DND-41 (cell line): ENCODE data around the gene FLT4.

Experiments
- ATAC-seq: fragments of 200-7000 bp; cut with Tn5 transposase; 3 replicates; pipeline ENCODE4 v1.9.1; 2021; ENCODE audit warnings: low read depth; ENCODE audit not compliant: insufficient read depth
- DNase-seq: peaks from one replicate; pipeline ENCODE4 v3.0.0-alpha.2; 2020
- H2AFZ ChIP-seq: 2 replicates; pipeline ENCODE4 v1.6.0; 2012; ENCODE audit warnings: low read depth, low read length
- H3K27ac ChIP-seq: 2 replicates; pipeline ENCODE4 v1.5.1; 2012; ENCODE audit warnings: low read length, inconsistent platforms
- H3K27me3 ChIP-seq: fragments of 200-600 bp; sonication (generic); 2 replicates; pipeline ENCODE4 v1.6.0; 2012; ENCODE audit warnings: low read length, mild to moderate bottlenecking, inconsistent platforms; ENCODE audit not compliant: insufficient read depth, poor library complexity
- H3K36me3 ChIP-seq: 2 replicates; pipeline ENCODE4 v1.5.1; 2012; ENCODE audit warnings: low read length, inconsistent platforms; ENCODE audit not compliant: insufficient read depth
- H3K4me1 ChIP-seq: 2 replicates; pipeline ENCODE4 v1.5.1; 2012; ENCODE audit warnings: mild to moderate bottlenecking, low read length; ENCODE audit not compliant: insufficient read depth
- H3K4me2 ChIP-seq: 2 replicates; pipeline ENCODE4 v1.6.0; 2012; ENCODE audit warnings: mild to moderate bottlenecking, moderate library complexity, low read length, inconsistent platforms; ENCODE audit not compliant: insufficient read depth
- H3K4me3 ChIP-seq, 2 experiments: fragments of 200-600 bp in 1 of 2; shearing (Covaris generic) in 1 of 2; 2 replicates each; pipeline ENCODE4 v1.5.1; 2012 to 2016; ENCODE audit warnings: inconsistent platforms in 2 of 2, low read length in 2 of 2, mild to moderate bottlenecking in 2 of 2, low read depth in 1 of 2, moderate library complexity in 1 of 2
- H3K79me2 ChIP-seq: 2 replicates; pipeline ENCODE4 v1.6.0; 2012; ENCODE audit warnings: low read length, inconsistent platforms; ENCODE audit not compliant: insufficient read depth
- H3K9ac ChIP-seq: 2 replicates; pipeline ENCODE4 v1.6.0; 2012; ENCODE audit warnings: low read depth, mild to moderate bottlenecking, inconsistent platforms, low read length, moderate library complexity
- H3K9me3 ChIP-seq: 2 replicates; pipeline ENCODE4 v1.5.1; 2012; ENCODE audit warnings: low read length, moderate library complexity, mild to moderate bottlenecking, inconsistent platforms; ENCODE audit not compliant: insufficient read depth, severe bottlenecking
- H4K20me1 ChIP-seq: 2 replicates; pipeline ENCODE4 v1.6.0; 2012; ENCODE audit warnings: low read length; ENCODE audit not compliant: insufficient read depth
- EZH2 ChIP-seq: IDR thresholded peaks from 3 replicates; pipeline ENCODE4 v1.6.1; 2012; ENCODE audit warnings: borderline replicate concordance, low read depth, mild to moderate bottlenecking, moderate library complexity, low read length, inconsistent platforms; ENCODE audit not compliant: severe bottlenecking
- TF ChIP-seq, protein P1 (sequence below): IDR thresholded peaks from 2 replicates; pipeline ENCODE4 v1.5.1; 2012; ENCODE audit warnings: borderline replicate concordance, low read length, moderate library complexity, mild to moderate bottlenecking; ENCODE audit not compliant: poor library complexity, severe bottlenecking; ENCODE audit errors: extremely low read depth

Gene FLT4

GRCh38 chr5:180649297-180650039, at the start of gene FLT4:
Gene FLT4 (minus strand): TSS chr5:180649600. CDS start chr5:180649545, 55 bp downstream.
- Histone ChIP-seq H3K79me2 (no peaks in the 10 kb centered on the region), H4K20me1 (peaks cover 17% of the 10 kb centered on the region), H3K4me3 (peak within 1 kb of the TSS; percentile 41 to 70; a peak in 3 of 4 replicates), H3K9me3 (no peaks in the 10 kb centered on the region), H3K4me2 (peak within 1 kb of the TSS; percentile 90), H3K27me3 (peaks cover 50% of the 10 kb centered on the region), H2AFZ (peak within 1 kb of the TSS; percentile 63), H3K36me3 (no peaks in the 10 kb centered on the region), H3K9ac (peak within 1 kb of the TSS; percentile 51; the same call in 1 of the 2 replicates), H3K27ac (no peak within 1 kb of the TSS; the same call in 1 of the 2 replicates), H3K4me1 (peaks cover 22% of the 10 kb centered on the region)
- DNase-seq, result peak; percentile 20
- ATAC-seq, result peak; percentile 60
- no peak for TF ChIP-seq EZH2
- TF ChIP-seq, protein P1, sequence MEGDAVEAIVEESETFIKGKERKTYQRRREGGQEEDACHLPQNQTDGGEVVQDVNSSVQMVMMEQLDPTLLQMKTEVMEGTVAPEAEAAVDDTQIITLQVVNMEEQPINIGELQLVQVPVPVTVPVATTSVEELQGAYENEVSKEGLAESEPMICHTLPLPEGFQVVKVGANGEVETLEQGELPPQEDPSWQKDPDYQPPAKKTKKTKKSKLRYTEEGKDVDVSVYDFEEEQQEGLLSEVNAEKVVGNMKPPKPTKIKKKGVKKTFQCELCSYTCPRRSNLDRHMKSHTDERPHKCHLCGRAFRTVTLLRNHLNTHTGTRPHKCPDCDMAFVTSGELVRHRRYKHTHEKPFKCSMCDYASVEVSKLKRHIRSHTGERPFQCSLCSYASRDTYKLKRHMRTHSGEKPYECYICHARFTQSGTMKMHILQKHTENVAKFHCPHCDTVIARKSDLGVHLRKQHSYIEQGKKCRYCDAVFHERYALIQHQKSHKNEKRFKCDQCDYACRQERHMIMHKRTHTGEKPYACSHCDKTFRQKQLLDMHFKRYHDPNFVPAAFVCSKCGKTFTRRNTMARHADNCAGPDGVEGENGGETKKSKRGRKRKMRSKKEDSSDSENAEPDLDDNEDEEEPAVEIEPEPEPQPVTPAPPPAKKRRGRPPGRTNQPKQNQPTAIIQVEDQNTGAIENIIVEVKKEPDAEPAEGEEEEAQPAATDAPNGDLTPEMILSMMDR, result no peak

- no peaks in the 10 kb centered on the region for H3K36me3 ChIP-seq
- H3K4me3 ChIP-seq, result no peak overlapping the region
- H3K27me3 ChIP-seq, result no peaks in the 10 kb centered on the region
- no peak overlapping the region for H3K9ac ChIP-seq
- H3K27ac ChIP-seq, result no peak overlapping the region
- no peaks in the 10 kb centered on the region for H4K20me1 ChIP-seq
- no peak overlapping the region for H2AFZ ChIP-seq
- TF ChIP-seq EZH2, result no peak
- TF ChIP-seq, protein P1, result no peak
- H3K9me3 ChIP-seq, result no peaks in the 10 kb centered on the region
- H3K4me2 ChIP-seq, result no peak overlapping the region
- H3K4me1 ChIP-seq, result no peaks in the 10 kb centered on the region
- DNase-seq (no peak), ATAC-seq (no peak)
- H3K79me2 ChIP-seq, result no peaks in the 10 kb centered on the region
Observed at GRCh38 chr5:180699042-180699441, 49.6 kb upstream of the FLT4 start.

GRCh38 chr5:180696116-180696515, 46.7 kb upstream of the FLT4 start:
- no peak overlapping the region for H2AFZ ChIP-seq
- DNase-seq (no peak), ATAC-seq (no peak)
- no peaks in the 10 kb centered on the region for H4K20me1 ChIP-seq
- no peaks in the 10 kb centered on the region for H3K79me2 ChIP-seq
- no peak overlapping the region for H3K4me3 ChIP-seq
- H3K36me3 ChIP-seq, result no peaks in the 10 kb centered on the region
- peaks cover 6% of the 10 kb centered on the region for H3K4me1 ChIP-seq
- no peak overlapping the region for H3K4me2 ChIP-seq
- TF ChIP-seq, protein P1, result no peak
- TF ChIP-seq EZH2, result no peak
- H3K9me3 ChIP-seq, result no peaks in the 10 kb centered on the region
- H3K27ac ChIP-seq, result no peak overlapping the region
- H3K9ac ChIP-seq, result no peak overlapping the region
- no peaks in the 10 kb centered on the region for H3K27me3 ChIP-seq

GRCh38 chr5:180692429-180692828, 43.0 kb upstream of the FLT4 start:
- ATAC-seq (no peak), DNase-seq (no peak)
- Histone ChIP-seq H3K27me3 (no peaks in the 10 kb centered on the region), H4K20me1 (no peaks in the 10 kb centered on the region), H3K9me3 (no peaks in the 10 kb centered on the region), H2AFZ (peak overlapping the region; percentile 11; the same call in 1 of the 2 replicates), H3K4me3 (no peak overlapping the region), H3K79me2 (no peaks in the 10 kb centered on the region), H3K4me2 (no peak overlapping the region), H3K36me3 (no peaks in the 10 kb centered on the region), H3K27ac (0 out of 2 replicates have a peak overlapping the region, but pooled peaks have one; percentile 22), H3K9ac (no peak overlapping the region), H3K4me1 (peaks cover 42% of the 10 kb centered on the region)
- TF ChIP-seq EZH2, result no peak
- TF ChIP-seq, protein P1, result no peak
